HTR-8/SVneo (cell line): ENCODE data around the gene DUS4L.

Experiments
- DNase-seq: peaks from one replicate; pipeline ENCODE4 v3.0.0; 2011; ENCODE audit warnings: low spot score, mixed read lengths; ENCODE audit not compliant: insufficient read length
- FAIRE-seq: peaks from 2 replicates; lab custom pipeline; 2011; peaks lifted over from hg19 to GRCh38; lab: Jason Lieb, UNC

DUS4L gene

DNA sequence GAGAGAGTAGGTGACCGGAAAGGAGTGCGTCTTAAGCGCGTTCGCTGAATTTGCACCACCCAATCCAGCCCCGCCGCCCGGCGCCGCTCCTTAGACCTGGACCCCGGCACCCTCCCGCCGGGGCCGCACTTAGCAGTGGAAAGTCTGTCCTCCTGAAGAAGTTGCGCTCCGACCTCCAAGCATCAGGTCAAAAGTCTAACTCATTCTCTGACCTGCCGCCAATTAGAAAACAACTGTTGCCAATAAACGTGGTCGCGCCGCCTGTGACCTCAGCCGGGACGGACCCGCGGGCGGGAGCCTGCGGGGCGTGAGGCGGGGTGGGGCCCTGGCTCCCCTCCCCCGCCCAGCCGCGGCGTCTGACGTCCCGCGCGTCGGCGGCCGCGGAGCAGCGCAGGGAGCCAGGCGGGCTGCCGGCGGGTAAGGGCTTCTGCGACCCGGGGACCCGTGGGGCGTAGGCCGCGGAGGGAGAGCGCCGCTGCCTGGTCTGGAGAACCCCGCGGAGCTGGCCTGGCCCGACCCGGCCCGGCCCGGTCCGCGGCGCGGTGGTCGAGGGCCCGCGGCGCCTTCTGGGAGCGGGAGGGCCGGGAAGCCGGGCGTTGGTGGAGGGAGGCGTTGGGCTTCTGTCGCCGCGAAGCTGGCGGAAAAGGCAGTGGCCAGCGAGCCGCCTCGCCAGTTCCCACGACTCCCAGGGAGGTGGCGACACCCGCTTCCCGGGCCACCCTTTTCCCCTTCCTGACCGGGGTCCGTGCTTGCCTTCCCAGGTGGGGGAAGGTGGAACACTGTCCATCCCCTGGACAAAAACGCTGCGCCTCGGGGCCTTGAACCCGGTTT lies 16.3 kb downstream of the DUS4L start, which contains the start of gene BCAP29:
Gene BCAP29, plus strand, starts transcription at position 362 of the 831 bp plus-strand sequence. CDS start 527 bp downstream, outside the sequence.
- DNase-seq (peak; percentile 45), FAIRE-seq (no peak)

DNA sequence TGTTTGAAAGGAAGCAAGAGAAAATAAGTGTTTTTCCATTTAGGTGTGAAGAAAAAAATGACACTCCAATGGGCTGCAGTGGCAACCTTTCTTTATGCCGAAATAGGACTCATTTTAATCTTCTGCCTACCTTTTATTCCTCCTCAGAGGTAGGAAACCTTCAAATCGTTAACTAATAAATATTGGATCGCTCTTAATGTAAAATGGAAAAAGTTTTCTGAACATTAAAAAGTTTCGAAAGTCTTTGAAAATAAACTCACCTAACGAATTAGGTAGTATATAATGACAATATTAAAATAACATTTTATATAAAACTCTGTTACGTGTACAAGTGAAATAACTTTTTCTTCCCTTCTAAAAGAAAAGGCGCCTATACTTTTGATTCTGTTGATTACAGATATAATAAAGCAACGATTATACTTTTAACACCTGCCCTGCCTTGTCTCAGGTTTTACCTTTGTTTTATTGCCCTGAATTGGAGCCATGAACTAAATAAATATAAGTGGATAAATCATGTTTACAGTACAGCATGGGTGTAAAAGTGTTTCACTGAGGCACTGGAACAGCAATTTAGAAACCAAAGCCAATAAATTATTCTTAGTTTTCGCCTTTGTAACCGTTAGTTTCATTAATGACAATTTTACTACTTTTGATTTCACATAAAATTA lies 17.1 kb downstream of the DUS4L start:
- FAIRE-seq, result no peak
- DNase-seq, result no peak

DNA sequence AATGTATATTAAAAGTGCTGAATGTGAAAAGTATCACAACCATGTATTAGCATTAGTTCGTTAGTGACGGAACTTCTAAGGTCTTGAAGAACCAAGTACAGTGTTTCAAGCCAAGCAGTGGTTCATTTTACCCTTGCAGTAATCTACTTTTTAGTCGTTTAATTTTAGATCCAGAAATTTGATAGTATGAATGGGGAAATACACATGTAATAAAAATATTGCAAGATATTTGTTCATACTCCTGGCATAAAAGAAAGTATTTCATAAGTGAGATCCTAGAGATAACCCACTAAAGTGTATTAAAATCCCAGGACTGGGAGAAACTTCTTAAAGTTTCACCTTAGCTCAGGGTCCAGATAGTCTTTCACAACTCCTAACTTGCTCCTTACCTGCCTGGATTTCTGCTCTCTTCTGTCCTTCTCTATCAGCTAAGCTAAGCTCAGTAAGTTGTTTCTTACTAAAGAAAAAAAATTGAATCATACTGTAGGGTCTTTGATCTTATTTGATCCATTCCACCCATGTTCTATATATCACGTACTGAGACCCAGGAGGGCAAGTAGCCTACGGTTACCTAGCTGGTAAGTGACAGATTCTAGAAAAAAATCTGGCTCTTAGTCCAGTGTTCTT lies 17.7 kb downstream of the DUS4L start:
- FAIRE-seq (no peak), DNase-seq (no peak)

DNA sequence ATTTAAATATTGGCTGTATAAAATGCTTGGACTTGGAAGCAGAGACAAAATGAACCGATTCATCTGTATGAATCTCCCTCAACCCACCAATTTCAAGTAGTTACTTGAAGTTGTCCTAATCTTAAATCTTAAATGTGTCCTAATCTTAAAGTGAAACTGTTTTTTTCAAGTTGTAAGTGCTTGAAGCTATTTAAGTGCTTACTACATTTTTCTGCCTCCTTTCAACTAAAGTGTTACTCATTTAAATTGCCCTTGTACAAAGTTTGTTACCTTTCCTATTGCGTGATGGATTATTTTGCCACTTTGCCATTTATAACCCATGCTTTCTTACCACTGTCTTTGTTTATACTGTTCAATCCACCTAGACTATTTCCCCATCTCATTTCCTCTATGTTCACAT lies 19.1 kb downstream of the DUS4L start:
- FAIRE-seq, result no peak

DNA sequence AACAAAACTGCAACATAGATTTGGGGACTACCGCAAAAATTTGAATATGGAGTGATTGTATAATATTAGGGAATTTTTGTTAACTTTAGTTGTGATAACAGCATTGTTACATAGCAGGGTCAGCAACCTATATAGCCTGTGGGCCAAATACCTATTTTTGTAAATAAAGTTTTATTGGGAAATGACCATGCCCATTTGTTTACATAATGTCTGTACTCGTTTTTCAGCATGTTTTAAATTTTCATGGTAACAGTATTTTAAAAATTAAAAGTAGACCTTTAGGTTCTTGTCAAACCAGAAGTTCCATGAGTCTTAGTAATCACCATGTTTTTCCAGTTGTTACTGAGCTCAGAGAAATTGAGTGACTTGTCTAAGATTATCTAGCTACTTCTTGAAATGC lies 20.9 kb downstream of the DUS4L start:
- FAIRE-seq, result no peak

More for the DNA sequence above, 19.1 kb downstream of the DUS4L start:
- DNase-seq, result no peak

DNA sequence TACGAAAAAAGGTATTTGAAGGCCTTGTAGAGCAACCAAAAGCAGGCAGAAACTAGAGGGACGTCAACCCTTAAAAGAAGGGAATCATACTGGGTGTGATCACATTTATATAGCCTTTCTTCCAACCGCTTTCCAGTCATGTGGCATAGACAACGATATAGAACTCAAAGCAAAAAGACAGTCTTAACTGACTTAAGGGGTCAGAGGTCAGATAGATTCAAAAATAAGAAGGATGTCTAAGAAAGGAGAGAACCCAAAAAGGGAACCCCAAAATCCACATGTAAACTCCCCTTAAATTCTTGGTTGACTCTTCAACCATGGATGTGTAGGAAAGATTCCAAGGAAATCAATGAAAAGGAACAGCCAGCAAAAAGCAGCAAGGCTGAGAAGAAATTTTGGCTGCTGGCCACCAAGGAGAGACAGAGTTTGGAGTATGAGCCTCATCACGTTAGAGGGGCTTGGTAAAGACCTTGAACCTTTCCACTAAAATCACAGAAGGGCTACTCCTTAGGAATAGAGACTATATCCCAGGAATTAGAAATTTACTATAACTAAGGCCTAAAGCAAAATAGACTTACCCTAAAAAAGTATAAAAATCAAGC lies 24.9 kb downstream of the DUS4L start:
- FAIRE-seq, result no peak
- DNase-seq, result no peak

More for the DNA sequence above, 20.9 kb downstream of the DUS4L start:
- no peak for DNase-seq

DNA sequence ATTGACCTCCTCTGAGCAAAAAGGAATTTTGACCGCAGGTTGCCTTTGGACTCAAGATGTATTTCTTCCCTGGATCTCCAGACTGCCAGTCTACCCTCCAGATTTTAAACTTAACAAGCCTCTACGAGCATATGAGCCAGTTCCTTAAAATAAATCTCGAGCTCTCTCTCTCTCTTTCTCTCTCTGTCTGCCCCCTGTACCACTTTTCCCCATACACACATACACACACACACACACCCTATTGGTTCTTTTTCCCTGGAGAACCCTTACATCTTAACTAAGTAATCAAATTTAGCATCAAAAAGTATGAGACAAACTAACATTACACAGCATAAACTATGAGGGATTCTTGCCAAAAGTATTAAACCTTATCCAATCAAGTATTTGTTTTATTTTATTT lies 27.6 kb downstream of the DUS4L start:
- DNase-seq (no peak), FAIRE-seq (no peak)

DNA sequence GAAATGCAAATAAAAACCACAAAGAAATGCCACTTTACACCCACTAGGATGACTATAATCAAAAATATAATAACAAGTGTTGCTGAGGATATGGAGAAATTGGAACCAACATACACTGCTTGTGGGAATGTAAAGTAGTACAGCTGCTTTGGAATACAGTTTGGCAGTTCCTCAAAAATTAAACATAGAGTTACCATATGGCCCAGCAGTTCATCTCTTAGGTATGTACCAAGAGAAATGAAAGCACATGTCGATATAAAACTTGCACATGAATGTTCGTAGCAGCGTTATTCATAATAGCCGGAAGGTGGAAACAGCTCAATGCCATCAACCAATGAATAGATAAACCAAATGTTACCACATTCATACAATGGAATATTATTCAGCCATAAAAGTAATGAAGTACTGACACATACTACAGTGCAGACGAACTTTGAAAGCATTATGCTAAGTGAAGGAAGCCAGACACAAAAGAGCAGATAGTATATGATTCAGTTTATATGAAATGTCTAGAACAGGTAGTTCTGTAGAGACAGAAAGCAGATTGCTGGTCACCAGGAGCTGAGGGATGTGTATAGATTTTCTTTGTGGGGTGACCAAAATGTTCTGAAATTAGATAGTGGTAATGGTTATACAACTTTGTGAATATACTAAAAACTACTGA lies 28.7 kb downstream of the DUS4L start:
- DNase-seq, result no peak
- no peak for FAIRE-seq

DNA sequence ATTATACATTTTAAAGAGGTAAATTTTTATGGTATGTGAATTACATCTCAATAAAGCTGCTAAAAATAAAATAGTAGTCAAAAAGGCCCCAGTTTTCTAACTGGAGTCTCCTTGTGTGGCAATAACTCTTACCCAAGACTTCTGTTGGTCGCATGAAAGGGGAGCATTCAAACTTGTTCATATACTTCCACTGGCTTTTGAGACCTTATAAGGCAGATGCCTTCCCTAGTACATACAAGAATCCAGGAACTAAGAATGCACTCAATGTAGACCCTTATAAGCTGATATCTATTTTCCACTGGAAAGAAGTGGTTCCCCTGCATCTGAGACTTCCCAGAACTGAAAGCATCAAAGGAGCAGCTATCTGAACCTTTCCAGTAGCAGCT lies 29.2 kb downstream of the DUS4L start:
- no peak for DNase-seq
- no peak for FAIRE-seq

DNA sequence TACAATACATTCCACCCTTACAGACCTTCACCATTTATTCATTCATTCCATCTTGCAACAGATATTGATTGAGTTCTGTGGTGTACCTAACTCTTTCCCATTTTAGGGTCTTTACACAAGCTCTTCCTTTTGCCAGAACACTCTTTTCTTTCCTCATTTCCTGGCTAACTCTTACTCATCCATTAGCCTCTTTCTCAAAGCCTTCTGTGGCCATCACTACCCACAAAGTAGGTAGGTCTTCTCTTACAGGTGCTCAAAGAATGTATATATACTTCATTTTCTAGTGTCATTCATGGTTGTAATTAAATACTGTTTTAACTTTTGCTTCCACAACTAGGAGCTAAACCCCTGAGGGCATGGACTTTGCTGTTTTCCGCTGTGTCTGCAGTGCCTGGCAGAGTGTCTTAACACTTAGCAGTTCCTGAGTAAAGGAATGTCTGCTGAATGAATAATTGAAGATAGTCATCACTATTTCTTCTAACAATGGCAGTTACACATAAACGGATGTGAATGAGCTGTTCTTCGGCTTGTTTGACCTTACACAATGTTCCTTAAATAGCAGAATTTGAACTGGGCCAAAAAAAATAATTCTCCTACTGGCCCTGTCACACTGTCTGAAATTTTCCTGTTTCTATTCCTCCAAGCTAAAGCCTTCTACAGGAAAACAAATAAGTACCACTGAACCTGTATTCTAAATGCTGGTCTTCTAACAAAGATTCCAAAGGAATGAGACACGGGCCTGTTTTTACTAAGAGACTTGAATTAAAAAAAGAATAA lies 31.4 kb downstream of the DUS4L start:
- DNase-seq (peak; percentile 12), FAIRE-seq (no peak)

DNA sequence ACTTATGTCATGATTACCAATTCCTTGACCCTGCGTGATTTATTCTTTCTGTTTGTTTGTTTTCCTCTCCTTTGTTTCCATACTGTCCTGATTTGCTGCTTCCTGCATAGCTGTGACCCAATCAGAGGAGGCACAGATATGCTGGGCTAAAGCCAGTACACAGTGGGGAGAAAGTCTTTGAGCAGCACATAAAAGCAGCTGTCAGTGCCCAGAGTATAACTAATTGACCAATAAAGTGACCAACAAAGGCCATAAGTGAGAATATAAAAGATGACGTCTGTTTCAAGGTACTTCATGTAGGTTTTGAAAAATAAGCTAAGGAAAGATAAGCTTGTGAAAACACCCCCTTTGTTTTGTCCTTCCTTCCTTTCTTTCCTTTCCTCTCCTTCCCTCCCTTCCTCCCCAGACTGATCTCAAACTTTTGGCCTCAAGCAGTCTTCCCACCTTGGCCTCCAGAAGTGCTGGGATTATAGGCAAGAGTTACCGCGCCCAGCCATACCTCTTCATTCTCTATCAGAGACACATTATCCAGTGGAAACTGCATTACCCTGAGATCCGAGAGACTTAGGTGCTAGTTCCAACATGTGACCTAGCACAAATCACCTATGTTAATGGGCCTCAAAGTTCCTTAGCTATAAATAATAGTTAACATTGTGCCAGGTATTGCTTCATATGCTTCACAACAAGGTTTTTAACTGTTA lies 33.3 kb downstream of the DUS4L start:
- DNase-seq (no peak), FAIRE-seq (no peak)

DNA sequence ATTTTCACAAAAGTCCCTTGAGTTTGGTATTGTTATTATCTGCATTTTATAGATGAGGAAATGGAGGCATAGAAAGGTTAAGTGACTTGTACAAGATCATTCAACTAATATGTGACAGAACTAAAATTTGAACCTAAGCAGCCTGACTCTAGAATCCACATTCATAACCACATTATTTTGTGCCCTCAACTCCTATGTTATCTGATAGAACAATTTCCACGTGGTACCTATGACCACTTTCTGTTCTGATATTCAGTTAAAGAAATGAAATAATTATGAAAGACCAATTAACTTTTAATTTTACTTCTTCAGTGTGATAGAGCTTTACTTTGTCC lies 33.8 kb downstream of the DUS4L start:
- DNase-seq, result no peak
- FAIRE-seq, result no peak

DNA sequence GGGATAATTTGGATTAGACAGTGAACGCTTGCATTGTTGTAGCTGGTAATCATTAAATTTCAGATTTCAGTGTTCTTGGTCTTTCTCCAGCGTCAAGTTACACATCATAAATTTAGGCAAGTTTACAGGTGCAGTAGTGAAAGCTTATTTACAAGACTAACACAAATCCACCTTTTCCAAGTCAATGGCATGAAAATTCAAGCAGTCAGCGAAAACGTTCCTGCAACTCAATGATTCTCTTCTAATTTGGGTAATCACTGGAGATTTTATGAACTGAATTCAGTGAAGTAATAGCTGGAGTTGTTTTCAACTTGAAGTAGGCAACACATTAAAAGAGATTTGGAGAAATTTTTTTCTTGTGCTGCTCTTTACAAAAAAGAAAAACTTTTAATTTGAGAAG lies 34.2 kb downstream of the DUS4L start:
- DNase-seq, result no peak
- FAIRE-seq, result no peak

DNA sequence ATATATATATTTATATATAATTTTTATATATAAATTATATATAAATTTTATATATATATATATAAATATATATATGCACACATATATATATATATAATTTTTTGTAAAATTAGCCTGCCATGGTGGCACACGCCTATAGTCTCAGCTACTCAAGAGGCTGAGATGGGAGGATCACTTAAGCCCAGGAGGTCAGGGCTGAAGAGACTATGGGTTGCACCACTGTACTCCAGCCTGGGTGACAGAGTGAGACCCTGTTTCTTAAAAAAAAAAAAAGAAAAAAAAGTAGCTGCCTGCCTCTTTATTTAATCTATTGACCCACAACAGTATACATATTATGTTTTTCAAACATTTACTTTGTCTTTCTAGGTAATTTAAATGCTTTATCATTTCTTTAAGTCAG lies 35.5 kb downstream of the DUS4L start:
- FAIRE-seq, result no peak
- no peak for DNase-seq

DNA sequence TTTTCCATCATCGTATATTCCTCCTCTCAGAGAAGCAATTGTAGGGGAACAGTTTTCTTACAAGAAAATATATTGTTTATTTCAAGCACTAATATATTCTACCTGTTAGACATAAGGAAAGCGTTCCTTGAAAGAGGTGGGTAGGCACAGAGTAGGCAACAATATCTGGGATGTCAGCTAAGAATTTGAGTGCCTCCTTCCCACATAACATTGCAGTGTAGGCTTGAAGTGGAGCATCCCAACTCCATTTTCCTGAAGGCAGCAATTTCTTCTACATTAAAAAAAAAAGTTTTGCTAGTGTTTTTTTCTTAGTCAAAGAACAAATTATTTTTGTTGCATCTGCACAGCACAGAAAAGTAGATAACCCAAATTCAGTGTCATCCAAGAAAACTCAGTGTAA lies 37.0 kb downstream of the DUS4L start:
- no peak for DNase-seq
- no peak for FAIRE-seq

DNA sequence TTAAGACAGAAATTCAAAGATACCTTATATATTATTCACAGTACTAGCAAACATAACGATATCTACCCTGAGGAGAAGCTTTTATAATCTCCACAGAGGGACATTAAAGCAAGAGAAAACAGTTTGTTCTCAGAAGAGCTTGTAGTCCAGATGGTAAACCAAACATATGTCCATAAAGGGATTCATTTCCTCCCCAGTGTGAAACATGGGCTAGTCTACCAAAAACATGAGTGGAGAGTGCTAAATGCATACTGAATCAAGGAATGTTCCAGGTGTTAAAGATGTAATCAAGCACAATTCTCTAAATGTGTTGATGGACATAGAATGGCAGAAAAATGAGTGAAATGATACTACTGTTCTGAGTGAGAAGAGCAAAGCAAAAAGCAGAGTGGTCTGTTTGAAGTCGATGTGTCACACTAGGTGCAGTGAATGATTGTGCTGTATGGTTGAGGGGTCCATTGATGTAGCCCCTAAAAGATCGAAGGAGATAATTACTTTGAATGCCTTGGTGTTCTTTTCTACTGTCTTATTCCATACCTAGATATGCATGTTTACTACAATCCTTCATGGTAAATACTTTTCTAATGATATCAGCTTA lies 41.5 kb downstream of the DUS4L start:
- no peak for FAIRE-seq
- no peak for DNase-seq

DNA sequence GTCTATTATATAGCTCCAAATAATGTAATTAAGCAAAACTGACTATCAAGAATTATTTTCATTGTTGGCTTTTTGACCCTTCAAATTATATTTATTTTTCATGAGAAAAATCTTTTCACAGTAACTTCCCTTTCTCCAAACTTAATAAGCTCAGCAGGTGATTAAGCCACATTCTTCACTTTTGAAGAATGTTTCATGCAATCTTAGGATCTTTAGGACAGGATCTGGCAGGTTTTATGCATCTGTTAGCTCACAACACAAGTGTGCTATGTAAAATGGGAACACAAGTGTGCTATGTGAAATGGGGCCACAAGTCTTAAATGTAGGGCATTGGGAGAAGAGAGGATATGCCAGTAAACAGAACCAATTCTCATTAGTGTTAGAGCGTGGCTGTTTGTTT lies 42.5 kb downstream of the DUS4L start:
- no peak for DNase-seq
- FAIRE-seq, result no peak

DNA sequence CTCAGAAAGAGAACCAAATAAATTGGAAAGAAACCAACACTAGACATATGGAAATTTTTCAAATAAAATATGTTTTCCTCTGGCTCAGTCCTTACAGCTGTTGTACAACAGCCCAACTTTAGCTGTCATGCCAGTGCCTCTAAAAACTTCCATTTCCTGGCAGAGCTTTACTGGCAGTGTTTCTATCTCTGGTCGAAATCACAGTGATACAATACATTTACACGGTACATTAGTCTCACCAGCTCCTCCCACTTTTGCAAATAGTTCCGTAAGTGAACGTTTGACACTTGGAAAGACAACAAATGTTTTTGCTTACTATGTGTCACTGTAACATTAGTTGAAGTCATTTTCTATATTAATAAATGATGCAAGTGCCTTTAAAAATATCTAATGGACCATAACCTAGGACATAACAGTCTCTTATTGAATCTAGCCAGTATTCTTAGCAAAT lies 46.1 kb downstream of the DUS4L start:
- no peak for FAIRE-seq
- no peak for DNase-seq

DNA sequence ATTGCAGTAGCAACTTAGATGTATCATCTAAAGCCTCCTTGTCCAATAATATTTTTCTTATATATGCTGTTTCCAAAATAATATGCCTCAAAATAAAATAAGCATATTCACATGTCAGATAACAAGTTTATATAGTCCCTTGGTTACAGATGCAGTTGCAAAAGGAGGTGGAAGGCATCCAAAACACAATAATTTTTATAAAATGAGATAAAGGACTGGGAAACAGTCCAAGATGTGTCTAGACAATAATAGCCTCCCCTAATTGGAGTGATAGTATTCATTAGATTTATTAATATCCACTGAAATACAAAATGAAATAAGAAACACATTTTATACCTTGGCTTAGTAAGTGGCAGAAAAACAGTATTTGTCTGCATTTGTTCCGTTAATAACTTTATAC lies 46.6 kb downstream of the DUS4L start:
- DNase-seq, result no peak
- no peak for FAIRE-seq
